Medulla oblongata (tissue), 1 donor: ENCODE data around the gene LCORL.
"Not testable (repeated sequence)": the region's sequence is repeated elsewhere in the genome, so short reads cannot be mapped to it uniquely, and the experiment has no call there.

ENCODE experiments used
- DNase-seq: peaks from one replicate; pipeline ENCODE4 v3.0.0-alpha.2; 2015; ENCODE audit errors: extremely low spot score

Gene LCORL

DNA sequence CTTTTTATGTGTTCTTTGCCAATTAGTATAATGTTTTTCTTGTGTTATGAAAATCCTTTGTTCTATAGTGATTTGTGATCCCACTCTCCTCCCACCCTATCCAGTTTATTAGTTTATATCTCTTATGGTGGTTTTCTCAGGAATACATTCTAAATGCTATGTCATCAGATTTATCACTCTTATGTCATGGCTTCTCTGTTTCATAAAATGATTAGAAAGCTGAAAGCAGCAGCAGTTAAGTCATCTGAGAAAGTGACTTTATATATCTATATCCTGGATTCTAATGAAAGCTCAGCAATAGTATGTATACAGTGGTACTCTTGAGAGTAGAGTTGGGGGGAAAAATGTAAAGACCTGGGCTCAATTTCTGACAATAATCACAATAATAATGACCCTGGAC, 169.6 kb downstream of the LCORL start:
- no peak for DNase-seq

GRCh38 chr4:17850295-17850694, 171.3 kb downstream of the LCORL start:
- DNase-seq: not testable (repeated sequence)

DNA sequence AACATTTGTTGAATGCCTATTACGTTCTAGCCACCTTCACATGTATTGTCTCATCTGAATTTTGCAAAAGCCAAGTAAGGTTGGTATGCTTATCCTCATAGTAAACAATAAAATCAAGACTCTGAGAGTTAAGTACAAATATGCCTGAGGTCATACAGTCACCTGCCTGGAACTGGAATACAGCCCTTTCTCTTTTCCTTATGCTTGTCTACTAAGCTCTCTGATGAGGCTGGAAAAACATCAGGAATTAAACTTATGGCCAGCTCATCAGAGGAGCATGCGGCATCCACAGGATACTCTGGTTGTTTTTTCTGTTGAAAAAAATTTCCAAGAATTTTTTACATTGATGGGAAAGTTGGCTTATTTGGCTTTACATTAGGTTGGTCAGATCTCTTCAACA, 175.3 kb downstream of the LCORL start:
- no peak for DNase-seq

DNA sequence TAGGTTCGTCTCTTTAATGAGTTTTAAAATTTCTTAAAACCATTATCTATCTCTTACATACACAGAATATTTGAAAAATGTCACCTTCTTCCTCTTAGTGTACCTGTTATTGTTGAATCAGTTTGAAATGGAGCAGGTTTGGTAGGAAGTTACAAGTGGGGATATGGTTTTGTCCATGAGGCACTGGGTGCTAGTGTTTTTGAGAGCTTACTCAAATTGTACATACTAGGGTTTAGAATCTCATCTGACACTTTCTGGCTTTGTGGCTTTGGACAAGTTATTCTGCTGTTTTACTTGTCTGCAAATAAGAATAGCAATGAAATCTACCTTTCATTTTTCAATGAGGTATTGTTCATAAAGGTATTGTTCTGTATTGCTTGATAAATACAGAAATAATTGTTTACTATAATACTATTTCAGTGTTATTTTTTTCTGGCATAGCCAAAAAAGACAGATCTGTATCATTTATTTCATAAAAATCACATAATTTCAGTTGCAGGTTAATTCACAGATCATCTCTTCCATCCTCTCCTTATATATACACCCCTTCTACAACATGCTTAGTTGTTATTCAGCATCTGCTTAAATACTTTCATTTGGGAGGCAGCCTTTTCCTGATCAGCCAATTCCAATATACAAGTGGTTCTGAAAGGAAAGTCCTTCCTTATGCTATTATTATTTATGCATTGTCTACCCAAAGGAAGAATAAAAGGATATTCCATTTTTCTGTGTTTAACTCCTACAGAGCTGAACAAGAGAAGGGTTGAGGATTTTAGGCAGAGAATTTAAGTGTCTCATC, 197.5 kb downstream of the LCORL start:
- no peak for DNase-seq

- peak; percentile 75 for DNase-seq
Observed at GRCh38 chr4:17817027-17817426, 204.5 kb downstream of the LCORL start.

DNA sequence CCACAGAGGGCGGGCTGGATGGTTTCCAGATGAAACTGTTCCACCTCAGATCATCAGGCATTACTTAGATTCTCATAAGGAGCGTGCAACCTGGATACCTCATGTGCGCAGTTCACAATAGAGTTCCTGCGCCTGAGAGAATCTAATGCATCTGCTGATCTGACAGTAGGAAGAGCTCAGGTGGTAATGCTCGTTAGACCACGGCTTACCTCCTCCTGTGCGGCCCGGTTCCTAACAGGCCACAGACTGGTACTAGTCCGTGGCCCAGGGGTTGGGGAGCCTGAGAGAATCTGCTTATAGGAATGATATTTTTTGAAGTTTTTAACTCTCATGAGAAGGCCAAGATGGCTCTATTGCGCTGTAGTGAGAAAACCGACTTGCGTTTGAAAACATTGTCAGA, 205.4 kb downstream of the LCORL start:
- no peak for DNase-seq

DNA sequence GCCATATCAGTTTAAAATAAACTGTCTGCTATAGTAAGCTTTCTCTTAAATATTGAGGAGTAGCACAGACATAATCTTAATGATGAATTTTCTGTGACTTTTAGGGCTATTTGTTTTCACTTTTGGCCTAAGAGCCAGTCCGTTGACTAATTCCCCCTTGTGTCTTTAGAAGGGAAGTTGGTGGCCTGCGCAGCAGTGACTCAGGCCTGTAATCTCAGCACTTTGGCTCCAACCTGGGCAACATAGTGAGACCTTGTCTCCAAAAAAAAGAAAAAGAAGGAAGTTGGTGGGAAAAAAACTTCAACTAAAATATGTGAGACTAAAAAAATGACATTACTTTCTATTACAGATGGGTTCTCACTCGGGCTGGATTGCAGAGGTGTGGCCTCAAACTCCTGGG, 207.4 kb downstream of the LCORL start:
- no peak for DNase-seq

GRCh38 chr4:17812801-17813200, 208.8 kb downstream of the LCORL start:
- no peak for DNase-seq

- DNase-seq: no peak
Observed at GRCh38 chr4:17812125-17812524, 209.4 kb downstream of the LCORL start.

GRCh38 chr4:17811078-17811603, 210.4 kb downstream of the LCORL start:
- no peak for DNase-seq

- DNase-seq: peak; percentile 100
Observed at GRCh38 chr4:17810260-17811077, 211.1 kb downstream of the LCORL start, which contains the start of the genes DCAF16 and NCAPG. TSS of gene DCAF16 (minus strand) at chr4:17810757. CDS start at chr4:17804141, 6,616 bp downstream. TSS of gene NCAPG (plus strand) at chr4:17810979. CDS start at chr4:17811078, 99 bp downstream.

DNA sequence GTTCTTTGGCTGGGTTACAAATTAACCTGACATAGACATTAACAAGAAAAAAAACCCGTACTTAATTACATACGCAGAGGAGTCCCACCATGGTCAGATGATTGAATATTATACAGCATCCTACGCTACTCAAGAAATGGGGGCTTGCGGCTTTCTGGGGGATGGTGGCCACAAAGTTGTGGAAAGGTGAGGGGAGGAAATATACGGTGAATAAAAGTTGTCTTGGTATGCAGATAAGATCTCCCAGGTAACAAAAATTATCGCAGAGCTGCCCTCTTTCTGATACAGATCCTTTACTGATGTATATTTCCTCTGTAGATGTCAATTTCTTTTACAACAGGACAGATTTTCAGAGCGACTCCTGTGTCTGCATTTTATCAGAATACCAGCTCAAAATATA, 211.9 kb downstream of the LCORL start:
- no peak for DNase-seq

GRCh38 chr4:17807446-17807845, 214.1 kb downstream of the LCORL start:
- no peak for DNase-seq

DNA sequence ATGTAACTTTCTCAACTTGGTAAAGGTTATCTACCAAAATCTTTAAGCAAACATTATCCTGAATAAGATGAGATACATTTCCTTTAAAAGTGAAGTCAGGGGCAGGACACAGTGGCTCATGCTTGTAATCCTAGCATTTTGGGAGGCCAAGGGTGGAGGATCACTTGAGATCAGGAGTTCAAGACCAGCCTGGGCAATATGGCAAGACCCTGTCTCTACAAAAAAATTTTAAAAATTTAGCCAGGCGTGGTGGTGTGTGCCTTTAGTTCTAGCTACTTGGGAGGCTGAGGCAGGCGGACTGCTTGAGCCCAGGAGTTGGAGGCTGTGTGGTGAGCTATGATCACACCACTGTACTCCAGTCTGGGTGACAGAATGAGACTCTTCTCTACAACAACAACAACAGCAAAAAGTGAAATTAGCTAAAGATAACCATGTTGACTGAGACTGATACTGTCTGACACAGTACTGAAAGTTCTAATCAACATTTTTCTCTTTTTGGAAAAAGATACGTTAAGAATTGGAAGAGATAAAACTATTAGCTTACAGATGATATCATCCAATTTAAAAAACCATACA, 215.9 kb downstream of the LCORL start:
- no peak for DNase-seq

- no peak for DNase-seq
Observed at GRCh38 chr4:17797808-17798207, 223.7 kb downstream of the LCORL start.

DNA sequence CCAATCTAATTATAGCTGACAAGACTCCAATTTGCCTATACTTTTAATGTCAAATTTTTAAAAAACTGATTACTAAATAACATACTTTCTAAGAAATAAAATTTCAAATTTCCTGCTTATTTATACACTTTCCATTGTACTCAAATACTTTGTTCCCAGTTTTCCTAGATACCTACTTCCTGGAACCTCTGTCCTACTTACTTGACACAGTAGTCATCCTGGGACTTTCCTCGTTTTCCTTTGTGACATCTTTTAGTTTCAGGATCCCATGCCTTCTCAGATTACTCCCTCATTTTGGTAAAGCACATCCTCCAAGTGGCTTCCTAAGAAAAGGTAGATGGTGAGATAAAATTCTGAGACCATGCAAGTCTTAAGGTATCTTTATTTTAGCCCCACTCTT, 226.8 kb downstream of the LCORL start:
- no peak for DNase-seq
